ENCODE measurements around the gene DLG2.

- TF ChIP-seq POLR2AphosphoS5 (IDR thresholded peaks at IDR 0.05) (no peak), POLR2A (IDR thresholded peaks at IDR 0.05; ENCODE audit: low read depth) (no peak)
Measured at GRCh38 chr11:83521647-83522596, 2105.2 kb downstream of the DLG2 start.
